Measurements from ENCODE around the gene MAN1A2. TPM values are rescaled to one million over a fixed set of nuclear protein-coding genes. Genes with fewer than 3 reads are reported as not detected.

The MAN1A2 gene
- total and polyA plus RNA-seq, 9 of the 15 experiments (the other 6 are each of a cell fraction or from before 2014, with no cell fraction given): 4.2 to 38.4 (median 18.7) TPM

DNA sequence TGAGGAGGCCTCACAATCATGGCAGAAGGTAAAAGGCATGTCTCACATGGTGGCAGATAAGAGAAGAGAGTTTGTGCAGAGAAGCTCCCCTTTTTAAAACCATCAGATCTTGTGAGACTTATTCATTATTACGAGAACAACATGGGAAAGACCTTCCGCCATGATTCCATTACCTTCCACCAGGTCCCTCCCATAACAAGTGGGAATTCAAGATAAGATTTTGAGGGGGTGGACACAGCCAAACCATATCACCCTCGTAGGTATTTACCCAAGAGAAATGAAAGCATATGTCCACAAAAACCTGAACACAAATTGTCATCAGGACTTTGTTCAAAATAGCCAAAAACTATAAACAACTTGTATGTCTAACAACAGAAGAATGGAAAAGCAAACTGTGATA is 192.7 kb downstream of the MAN1A2 start (continued):
- TF ChIP-seq, protein P1, sequence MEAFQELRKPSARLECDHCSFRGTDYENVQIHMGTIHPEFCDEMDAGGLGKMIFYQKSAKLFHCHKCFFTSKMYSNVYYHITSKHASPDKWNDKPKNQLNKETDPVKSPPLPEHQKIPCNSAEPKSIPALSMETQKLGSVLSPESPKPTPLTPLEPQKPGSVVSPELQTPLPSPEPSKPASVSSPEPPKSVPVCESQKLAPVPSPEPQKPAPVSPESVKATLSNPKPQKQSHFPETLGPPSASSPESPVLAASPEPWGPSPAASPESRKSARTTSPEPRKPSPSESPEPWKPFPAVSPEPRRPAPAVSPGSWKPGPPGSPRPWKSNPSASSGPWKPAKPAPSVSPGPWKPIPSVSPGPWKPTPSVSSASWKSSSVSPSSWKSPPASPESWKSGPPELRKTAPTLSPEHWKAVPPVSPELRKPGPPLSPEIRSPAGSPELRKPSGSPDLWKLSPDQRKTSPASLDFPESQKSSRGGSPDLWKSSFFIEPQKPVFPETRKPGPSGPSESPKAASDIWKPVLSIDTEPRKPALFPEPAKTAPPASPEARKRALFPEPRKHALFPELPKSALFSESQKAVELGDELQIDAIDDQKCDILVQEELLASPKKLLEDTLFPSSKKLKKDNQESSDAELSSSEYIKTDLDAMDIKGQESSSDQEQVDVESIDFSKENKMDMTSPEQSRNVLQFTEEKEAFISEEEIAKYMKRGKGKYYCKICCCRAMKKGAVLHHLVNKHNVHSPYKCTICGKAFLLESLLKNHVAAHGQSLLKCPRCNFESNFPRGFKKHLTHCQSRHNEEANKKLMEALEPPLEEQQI (IDR thresholded peaks at IDR 0.05): no peak
- TF ChIP-seq, protein P2, sequence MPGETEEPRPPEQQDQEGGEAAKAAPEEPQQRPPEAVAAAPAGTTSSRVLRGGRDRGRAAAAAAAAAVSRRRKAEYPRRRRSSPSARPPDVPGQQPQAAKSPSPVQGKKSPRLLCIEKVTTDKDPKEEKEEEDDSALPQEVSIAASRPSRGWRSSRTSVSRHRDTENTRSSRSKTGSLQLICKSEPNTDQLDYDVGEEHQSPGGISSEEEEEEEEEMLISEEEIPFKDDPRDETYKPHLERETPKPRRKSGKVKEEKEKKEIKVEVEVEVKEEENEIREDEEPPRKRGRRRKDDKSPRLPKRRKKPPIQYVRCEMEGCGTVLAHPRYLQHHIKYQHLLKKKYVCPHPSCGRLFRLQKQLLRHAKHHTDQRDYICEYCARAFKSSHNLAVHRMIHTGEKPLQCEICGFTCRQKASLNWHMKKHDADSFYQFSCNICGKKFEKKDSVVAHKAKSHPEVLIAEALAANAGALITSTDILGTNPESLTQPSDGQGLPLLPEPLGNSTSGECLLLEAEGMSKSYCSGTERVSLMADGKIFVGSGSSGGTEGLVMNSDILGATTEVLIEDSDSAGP (CRISPR knock-in tag; IDR thresholded peaks at IDR 0.05): no peak
- TF ChIP-seq GABPB2 (CRISPR knock-in tag; conservative IDR thresholded peaks at IDR 0.05): no peak
- TF ChIP-seq NEUROD1 (IDR thresholded peaks at IDR 0.05; ENCODE audit: borderline replicate concordance, low read depth, low read length, partially characterized antibody): no peak
- TF ChIP-seq, protein P3, sequence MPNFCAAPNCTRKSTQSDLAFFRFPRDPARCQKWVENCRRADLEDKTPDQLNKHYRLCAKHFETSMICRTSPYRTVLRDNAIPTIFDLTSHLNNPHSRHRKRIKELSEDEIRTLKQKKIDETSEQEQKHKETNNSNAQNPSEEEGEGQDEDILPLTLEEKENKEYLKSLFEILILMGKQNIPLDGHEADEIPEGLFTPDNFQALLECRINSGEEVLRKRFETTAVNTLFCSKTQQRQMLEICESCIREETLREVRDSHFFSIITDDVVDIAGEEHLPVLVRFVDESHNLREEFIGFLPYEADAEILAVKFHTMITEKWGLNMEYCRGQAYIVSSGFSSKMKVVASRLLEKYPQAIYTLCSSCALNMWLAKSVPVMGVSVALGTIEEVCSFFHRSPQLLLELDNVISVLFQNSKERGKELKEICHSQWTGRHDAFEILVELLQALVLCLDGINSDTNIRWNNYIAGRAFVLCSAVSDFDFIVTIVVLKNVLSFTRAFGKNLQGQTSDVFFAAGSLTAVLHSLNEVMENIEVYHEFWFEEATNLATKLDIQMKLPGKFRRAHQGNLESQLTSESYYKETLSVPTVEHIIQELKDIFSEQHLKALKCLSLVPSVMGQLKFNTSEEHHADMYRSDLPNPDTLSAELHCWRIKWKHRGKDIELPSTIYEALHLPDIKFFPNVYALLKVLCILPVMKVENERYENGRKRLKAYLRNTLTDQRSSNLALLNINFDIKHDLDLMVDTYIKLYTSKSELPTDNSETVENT (CRISPR knock-in tag; IDR thresholded peaks at IDR 0.05): no peak
- TF ChIP-seq ZNF23 (CRISPR knock-in tag; IDR thresholded peaks at IDR 0.05): no peak
- TF ChIP-seq, protein P4, sequence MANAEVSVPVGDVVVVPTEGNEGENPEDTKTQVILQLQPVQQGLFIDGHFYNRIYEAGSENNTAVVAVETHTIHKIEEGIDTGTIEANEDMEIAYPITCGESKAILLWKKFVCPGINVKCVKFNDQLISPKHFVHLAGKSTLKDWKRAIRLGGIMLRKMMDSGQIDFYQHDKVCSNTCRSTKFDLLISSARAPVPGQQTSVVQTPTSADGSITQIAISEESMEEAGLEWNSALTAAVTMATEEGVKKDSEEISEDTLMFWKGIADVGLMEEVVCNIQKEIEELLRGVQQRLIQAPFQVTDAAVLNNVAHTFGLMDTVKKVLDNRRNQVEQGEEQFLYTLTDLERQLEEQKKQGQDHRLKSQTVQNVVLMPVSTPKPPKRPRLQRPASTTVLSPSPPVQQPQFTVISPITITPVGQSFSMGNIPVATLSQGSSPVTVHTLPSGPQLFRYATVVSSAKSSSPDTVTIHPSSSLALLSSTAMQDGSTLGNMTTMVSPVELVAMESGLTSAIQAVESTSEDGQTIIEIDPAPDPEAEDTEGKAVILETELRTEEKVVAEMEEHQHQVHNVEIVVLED (CRISPR knock-in tag; IDR thresholded peaks at IDR 0.05): no peak
- TF ChIP-seq SRSF1 (IDR thresholded peaks at IDR 0.05; ENCODE audit: low read depth, low read length): no peak
- TF ChIP-seq ZEB2 (IDR thresholded peaks at IDR 0.05): no peak
- TF ChIP-seq, protein P5, sequence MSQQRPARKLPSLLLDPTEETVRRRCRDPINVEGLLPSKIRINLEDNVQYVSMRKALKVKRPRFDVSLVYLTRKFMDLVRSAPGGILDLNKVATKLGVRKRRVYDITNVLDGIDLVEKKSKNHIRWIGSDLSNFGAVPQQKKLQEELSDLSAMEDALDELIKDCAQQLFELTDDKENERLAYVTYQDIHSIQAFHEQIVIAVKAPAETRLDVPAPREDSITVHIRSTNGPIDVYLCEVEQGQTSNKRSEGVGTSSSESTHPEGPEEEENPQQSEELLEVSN (IDR thresholded peaks at IDR 0.05; ENCODE audit: borderline replicate concordance in 1 of 2, extremely low read depth in 1 of 2, insufficient read depth in 1 of 2, insufficient read length in 1 of 2, low read depth in 1 of 2, low read length in 1 of 2, poor library complexity in 1 of 2, severe bottlenecking in 1 of 2): no peak
- TF ChIP-seq FOXJ2 (tag; IDR thresholded peaks at IDR 0.05): no peak
- TF ChIP-seq MYC (IDR thresholded peaks at IDR 0.05; ENCODE audit: low read depth, low read length): no peak
- TF ChIP-seq MYC (CRISPR knock-in tag; IDR thresholded peaks at IDR 0.05; ENCODE audit: borderline replicate concordance, low read depth): no peak
- no peak for TF ChIP-seq SMAD4 (CRISPR knock-in tag; conservative IDR thresholded peaks at IDR 0.05)
- TF ChIP-seq CBFA2T3 (IDR thresholded peaks at IDR 0.05): peak; percentile 66
- TF ChIP-seq FOXK2 (conservative IDR thresholded peaks at IDR 0.05 in 1 of 2, IDR thresholded peaks at IDR 0.05 in 1 of 2; ENCODE audit: low read depth in 2 of 2): no peak
- no peak for TF ChIP-seq KLF13 (tag; IDR thresholded peaks at IDR 0.05; ENCODE audit: borderline replicate concordance, low read depth)
- TF ChIP-seq SMARCA4 (IDR thresholded peaks at IDR 0.05): 0 out of 2 replicates have a peak, but pooled peaks have one; percentile 46
- no peak for TF ChIP-seq ZNF76 (CRISPR knock-in tag; IDR thresholded peaks at IDR 0.05; ENCODE audit: borderline replicate concordance)
- TF ChIP-seq RUNX1 (IDR thresholded peaks at IDR 0.05; ENCODE audit: low read depth): no peak

Data from K562 (cell line).